ENCODE data around the gene BGN.

The BGN gene

DNA sequence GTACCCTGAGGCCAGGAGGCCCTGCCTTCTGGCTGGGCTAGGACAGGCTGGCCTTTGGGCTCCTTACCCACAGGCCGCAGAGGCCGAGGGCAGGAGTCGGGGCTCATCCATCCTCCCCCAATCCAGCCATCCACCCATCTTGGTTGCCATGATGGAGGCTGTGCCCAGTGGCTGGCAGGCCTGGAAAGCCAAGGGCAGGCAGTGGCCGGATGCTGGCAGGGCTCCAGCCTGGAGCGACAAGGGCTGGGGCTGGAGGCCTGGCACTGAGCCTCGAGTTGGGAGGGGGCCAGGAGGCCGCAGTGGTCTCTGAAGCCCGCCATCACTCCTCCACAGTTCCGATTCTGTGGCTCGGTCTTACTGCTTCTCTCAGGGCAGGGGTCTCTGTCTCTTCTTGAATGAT, 8.6 kb upstream of the BGN start:
- no peak for DNase-seq

DNA sequence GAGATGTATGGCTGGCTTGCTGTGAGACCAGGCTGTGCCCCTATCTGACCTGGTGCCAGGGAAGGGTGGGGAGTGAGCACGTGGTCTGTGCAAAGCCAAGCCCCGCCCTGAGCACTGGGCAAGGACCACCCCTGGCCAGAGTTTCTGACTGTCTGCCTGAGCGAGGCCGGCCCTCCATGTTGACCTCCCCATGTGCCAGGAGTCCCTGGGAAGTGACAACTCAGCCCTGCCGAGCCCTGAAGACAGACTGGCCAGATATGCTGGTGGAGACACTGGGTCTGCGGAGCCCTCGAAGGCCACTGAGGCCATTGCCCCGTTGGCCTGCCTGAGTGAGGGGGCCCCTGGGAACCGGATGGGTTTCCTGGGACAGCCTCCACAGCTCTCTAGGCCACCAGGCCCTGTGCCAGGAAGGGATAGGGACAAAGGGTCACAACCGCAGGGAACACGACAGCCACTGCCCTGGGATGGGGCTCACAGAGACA, 7.1 kb upstream of the BGN start:
- DNase-seq: no peak

- no peak for DNase-seq
These were observed 6.4 kb upstream of the BGN start for GRCh38 chrX:153488231-153488914.

DNA sequence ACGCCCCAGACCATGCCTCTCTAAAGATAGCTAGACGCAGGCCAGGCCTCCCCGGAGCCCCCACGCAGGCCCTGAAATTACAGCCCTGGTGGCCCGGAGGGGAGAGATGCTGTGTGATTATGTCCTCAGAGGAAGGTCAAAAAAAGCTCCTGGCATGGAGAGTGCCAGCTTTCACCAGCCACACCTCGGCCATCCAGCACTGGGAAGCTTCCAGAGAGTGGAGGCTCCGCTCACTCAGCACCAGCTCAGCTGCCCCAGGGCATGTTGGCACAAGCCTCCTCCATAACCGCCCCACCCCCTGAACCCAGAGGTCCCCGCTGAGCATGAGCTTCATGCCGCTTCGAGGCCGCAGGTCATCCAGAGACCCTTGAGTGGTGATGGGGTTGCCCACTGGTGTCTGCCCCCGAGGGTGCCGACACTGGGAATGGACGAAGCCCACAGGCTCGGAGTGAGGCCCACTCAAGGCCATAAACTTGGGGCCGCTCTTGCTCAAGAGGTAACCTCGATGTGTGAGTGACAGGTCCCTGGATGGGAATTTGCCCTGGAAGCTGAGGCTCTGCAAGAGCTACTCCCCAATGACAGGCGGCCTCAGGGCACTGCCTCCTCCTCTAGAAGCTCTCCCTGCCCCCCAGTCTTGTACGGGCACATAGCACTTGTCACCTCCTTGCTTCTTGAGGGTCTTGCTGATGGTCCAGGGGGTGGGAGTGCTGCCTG, 4.4 kb upstream of the BGN start:
- no peak for DNase-seq

- DNase-seq: no peak
These were observed 3.3 kb upstream of the BGN start for GRCh38 chrX:153491351-153491914.

- DNase-seq: no peak
These were observed 2.9 kb upstream of the BGN start for GRCh38 chrX:153491918-153492317.

GRCh38 chrX:153492543-153492942, 2.2 kb upstream of the BGN start:
- no peak for DNase-seq

- DNase-seq: no peak
These were observed 1.7 kb upstream of the BGN start for GRCh38 chrX:153493085-153493484.

DNA sequence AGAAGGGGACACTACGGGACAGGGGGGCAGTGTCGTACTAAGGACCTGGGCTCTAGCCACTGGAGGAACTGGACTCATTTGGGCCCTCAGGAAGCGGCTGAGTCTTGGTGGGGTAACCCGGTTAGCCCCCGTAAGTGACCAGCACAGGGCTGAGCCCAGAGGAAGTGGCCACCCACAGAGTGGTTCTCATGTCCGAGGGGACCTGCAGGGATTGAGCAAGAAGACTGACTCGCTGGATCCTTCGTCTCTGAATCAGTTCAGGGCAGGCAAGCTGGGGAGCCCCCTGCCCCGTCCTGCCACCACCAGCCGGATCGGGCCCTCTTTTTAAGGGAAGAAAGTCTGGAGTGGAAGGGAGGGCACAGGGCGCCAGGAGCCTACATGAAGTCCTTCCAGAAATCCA, 719 bp upstream of the BGN start:
- no peak for DNase-seq

- no peak for DNase-seq
These were observed 577 bp downstream of the BGN start for GRCh38 chrX:153495362-153495751.

DNA sequence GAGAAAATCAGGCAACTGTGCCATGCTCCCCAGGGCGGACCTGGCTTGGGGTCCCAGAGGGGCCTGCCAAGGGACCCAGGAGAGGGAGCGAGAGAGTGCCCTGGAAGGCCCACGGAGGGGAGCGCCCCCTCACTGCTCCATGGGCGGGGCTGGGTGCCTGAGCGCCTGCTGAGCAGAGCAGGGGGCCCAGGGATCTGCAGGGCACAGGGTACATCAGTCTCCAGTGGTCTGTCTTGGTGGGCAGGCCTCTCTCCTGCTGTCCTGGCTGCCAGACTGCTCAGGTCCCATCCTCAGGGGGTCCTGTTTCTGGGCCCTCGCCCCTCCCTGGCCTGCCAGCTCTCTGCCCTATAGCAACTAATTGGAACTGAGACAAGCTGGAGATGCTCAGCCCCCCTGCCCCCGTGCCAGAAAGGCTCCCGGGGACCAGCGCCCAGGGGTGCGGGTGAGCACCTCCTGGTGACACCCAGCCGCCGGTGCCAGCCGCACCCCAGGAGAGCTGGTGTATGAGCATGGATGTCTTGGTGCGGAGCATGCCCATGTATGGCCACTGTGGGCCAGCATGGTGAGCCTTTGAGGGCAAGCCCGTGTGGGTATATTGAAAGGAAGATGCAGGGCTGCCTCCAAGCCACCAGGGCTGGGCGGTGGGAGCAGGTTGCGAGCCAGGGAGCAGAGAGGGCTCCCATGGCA, 1.3 kb downstream of the BGN start:
- DNase-seq: no peak

DNA sequence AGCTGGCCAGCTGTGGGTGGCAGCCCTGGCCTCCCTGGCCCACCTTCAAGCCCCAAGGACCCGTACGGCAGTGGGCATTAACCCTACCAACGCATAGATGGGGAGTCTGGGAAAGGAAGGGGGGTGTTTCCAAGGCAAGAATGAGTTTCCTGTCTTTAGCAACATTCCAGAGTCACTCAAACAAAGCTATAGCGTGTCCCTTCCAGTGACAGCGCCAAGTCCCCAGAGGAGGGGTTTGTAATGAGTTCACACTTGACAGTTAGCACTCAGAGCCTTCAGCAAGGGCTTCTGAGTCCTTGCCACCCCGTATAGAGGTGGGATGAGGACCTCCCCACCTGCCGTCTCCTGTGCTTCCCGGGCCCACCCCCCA, 1.8 kb downstream of the BGN start:
- DNase-seq: no peak

- no peak for DNase-seq
These were observed 3.7 kb downstream of the BGN start for GRCh38 chrX:153498453-153498852.

- DNase-seq: no peak
These were observed 4.6 kb downstream of the BGN start for GRCh38 chrX:153499341-153499740.

DNA sequence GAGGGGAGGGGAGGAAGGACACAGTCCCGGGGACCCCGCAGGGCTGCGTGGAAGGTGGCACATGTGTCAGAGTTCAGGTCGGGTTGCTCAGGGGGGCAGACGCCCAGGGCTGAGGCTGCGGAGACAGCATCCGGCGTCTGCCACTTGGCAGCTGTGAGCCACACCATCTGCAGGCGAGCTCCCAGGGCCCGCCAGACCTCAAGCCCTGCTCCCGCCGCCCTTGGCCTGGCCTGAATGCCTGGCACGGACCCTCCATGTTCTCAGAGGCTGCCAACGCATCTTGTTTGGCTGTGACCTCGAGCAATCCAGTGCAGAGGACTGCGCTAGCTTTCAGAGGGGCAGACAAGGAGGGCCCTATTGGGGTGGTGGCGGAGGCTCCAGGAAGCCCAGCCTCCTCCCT, 5.1 kb downstream of the BGN start:
- no peak for DNase-seq

GRCh38 chrX:153500676-153501280, 6.0 kb downstream of the BGN start:
- DNase-seq: no peak

DNA sequence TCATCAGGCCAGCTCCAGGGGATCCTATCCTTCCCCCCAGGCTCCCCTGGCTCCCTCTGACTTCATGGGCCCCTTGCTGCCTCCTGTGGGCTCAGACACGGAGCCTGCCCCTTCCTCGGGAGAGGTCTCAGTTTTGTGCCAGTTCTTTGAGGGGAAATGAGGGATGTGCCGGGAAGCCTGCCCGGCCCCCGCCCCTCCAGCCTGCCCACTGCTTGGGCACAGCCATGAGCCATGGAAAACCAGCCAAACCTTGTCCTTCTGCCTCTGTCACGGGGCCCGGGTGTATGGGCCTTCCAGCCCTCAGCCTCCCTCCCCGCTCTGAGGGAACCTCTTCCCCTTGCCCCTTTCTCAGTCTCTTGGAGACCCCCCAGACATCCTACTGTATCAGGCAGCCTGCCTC, 6.8 kb downstream of the BGN start:
- DNase-seq: no peak

- DNase-seq: no peak
These were observed 7.4 kb downstream of the BGN start for GRCh38 chrX:153502131-153502530.

DNA sequence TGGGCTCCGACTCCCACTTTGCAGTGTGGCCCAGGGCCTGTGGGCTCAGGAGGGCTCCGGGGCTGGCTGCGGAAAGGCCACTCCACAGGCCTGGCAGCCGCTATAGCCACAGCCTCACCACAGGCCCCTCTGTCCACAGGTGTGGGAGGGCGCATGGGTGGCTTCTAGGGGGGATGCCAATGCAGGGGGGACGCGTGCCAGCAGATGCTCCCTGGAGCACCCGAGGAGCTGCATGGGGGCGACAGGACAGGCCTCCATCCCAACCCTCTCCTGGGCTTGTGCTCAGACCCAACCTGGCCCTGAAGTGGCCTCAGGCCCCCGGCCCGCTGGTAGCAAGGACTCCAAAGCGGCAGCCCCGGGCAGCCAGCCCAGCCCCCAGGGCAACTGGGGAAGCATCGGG, 8.0 kb downstream of the BGN start:
- no peak for DNase-seq

DNA sequence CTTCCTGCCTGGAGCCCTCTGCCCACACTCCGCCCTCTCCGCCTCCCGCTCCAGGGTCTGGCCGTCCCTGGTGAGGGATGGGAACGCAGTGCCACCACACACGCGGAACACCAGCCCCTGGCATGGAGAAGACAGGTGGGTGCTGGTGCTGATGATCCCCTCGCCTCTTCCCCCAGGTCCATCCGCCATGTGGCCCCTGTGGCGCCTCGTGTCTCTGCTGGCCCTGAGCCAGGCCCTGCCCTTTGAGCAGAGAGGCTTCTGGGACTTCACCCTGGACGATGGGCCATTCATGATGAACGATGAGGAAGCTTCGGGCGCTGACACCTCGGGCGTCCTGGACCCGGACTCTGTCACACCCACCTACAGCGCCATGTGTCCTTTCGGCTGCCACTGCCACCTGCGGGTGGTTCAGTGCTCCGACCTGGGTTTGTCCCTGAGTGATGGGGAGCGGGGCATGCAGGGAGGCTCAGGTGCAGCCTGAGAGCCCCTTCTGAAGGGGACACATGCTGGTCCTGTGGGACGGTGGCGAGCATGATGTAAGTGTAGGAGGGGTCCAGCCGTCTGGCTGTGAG, 9.8 kb downstream of the BGN start:
- DNase-seq: no peak

DNA sequence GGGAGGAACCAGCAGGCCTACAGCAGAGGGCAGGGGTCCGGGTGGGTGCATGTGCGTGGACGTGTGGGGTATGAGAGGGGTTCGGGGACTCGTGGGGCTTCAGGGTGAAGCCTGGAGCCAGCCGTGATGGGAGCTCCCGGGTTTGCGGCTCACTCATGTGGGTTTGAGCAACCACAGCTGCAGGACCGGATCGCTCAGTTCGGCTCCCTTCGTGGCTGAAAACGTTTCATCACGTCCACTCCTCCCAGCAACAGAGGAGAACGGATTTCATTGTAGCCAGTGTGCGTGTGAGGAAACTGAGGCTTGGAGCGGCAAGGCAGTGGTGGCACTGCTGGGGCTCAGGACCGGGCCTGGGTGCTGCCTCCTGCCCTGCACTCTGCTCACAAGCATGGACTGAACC, 10.6 kb downstream of the BGN start:
- DNase-seq: no peak

DNA sequence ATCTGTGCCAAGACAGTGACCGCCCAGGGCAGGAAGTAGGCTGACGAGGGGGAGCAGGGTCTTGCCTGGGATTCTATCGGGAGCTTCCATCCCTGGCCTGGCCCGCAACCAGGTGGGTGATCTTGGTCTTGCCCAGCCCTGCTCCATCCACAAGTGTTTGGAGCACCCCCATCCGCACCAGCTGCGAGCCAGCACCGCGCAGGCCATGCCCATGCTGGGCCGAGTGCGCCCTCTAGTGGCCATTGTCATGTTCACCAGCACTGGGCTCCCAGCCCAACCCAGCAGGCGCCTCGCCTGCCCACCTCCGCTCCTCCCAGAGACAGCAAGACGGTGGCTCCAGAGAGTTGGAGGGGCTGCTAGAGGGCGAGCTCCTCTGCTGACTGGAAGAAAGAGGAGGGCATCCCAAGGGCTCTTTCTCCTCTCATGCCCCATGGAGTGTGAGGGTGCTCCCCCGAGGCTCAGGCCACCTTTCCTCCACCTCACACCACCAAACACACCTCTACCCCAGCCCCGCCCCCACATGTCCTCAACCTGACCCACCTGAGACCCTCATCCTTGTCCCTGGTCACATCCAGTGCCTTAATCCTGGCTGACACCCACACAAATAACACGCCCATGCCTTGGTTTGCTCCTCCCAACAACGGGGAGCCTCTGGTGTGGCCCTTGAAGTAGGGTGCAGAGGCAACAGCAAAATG, 12.9 kb downstream of the BGN start:
- no peak for DNase-seq

DNA sequence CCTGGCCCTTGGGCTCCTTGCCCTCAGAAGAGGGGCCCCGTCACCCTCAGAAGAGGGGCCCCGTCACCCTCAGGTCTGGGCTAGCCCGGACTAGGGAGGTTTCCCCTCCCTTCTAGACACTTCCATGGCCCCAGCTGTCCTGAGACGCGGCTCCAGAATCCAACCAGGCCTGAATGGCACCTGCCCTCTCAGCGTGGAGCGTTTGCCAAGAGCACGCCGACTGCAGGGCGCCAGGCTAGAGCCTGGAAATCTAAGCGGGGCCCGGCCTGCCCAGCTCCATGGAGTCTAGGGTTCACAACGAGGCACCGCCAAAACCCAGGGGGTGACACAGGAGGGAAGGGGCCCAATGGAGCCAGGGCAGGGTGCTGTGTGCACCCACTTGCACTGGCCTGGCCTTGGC, 14.8 kb downstream of the BGN start:
- no peak for DNase-seq
